Heart left ventricle (tissue), 13 donors: ENCODE data around the gene LNX1.

Experiments
- POLR2A ChIP-seq, 2 donors: fragments of 450-650 bp; IDR thresholded peaks; one replicate each; pipeline ENCODE4 v1.6.1; 2017; ENCODE audit warnings: antibody characterized with exemption in 2 of 2, mild to moderate bottlenecking in 2 of 2, moderate library complexity in 2 of 2
- TF ChIP-seq, protein P1 (sequence below), 12 donors: fragments of 200-600 bp; sonication (generic) in 4 of 12; IDR thresholded peaks; one replicate each; pipeline versions ENCODE4 v1.5.0 to v1.8.0; 2018 to 2022; ENCODE audit warnings: antibody characterized with exemption in 12 of 12, mild to moderate bottlenecking in 5 of 12
- donor health status: ischemic (EF 13 %, LVEDD 7.1; RV severe dilation, severe dysfunction).
- donor health status: DM: no; HTN: yes; CAD: no.
- donor health status: DM: no; HTN: no; CAD: no.
- donor health status: ischemic (EF 25% LVEDD 6.9; RV normal size, moderate dysfunction).
- donor health status: ischemic (EF 25% LVEDD 5.7; RV mildly dilated, moderate dysfunction).
- donor health status: ischemic (EF 35%, LVEDD 5.7; RV mildly dilated, moderate dysfunction).
- donor health status: nonischemic (EF 11% LVEDD 7.7; RV severe dilation, severe dysfunction).
- donor health status: DM: yes; HTN: yes; CAD: no.
- donor health status: PGD.
- donor health status: ischemic (EF 29% LVEDD 5.4; RV normal size, mild dysfunction).
- donor health status: nonischemic (EF 23%, LVEDD 6.1; RV moderate dilation, normal function).

DNA sequence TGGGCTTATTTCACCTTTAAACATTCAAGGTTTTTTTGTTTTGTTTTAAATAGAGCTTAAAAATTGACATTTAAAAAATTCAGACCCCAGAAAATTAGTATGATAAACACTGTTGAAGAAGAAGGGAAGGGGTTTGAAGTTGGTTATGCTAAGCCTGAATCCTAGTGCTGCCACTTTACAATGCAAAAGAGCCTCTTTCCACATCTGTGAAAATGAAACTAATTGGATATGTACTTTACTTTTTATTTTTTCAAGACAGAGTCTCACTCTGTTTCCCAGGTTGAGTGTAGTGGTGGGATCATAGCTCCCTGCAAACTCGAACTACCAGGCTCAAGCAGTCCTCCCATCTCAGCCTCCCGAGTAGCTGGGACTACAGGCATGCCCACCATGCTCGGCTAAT lies 172.1 kb downstream of the LNX1 start:
- TF ChIP-seq, protein P1, sequence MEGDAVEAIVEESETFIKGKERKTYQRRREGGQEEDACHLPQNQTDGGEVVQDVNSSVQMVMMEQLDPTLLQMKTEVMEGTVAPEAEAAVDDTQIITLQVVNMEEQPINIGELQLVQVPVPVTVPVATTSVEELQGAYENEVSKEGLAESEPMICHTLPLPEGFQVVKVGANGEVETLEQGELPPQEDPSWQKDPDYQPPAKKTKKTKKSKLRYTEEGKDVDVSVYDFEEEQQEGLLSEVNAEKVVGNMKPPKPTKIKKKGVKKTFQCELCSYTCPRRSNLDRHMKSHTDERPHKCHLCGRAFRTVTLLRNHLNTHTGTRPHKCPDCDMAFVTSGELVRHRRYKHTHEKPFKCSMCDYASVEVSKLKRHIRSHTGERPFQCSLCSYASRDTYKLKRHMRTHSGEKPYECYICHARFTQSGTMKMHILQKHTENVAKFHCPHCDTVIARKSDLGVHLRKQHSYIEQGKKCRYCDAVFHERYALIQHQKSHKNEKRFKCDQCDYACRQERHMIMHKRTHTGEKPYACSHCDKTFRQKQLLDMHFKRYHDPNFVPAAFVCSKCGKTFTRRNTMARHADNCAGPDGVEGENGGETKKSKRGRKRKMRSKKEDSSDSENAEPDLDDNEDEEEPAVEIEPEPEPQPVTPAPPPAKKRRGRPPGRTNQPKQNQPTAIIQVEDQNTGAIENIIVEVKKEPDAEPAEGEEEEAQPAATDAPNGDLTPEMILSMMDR (IDR thresholded peaks at IDR 0.05) = no peak
- no peak for TF ChIP-seq POLR2A (IDR thresholded peaks at IDR 0.05)
